PFSK-1 (cell line): ENCODE measurements around the gene ARMC12.

Experiments
- FOXP2 ChIP-seq: optimal IDR thresholded peaks from 2 replicates; pipeline ENCODE3; 2011; ENCODE audit warnings: borderline replicate concordance, control low read depth, inconsistent platforms; ENCODE audit not compliant: insufficient read depth; ENCODE audit errors: extremely low read length, extremely low read depth
- POLR2AphosphoS5 ChIP-seq: IDR thresholded peaks from 2 replicates; pipeline ENCODE4 v1.6.1; 2012; ENCODE audit warnings: low read depth, mild to moderate bottlenecking, control low read depth, low read length, moderate library complexity
- SIN3A ChIP-seq: IDR thresholded peaks from 2 replicates; pipeline ENCODE4 v1.6.1; 2012; ENCODE audit warnings: mild to moderate bottlenecking, low read length, moderate library complexity, borderline replicate concordance; ENCODE audit not compliant: insufficient read depth
- TAF1 ChIP-seq: IDR thresholded peaks from 2 replicates; pipeline ENCODE4 v1.6.1; 2012; ENCODE audit warnings: low read length, control low read depth, borderline replicate concordance; ENCODE audit not compliant: insufficient read depth
- TF ChIP-seq, protein P1 (sequence below), 2 experiments: IDR thresholded peaks; 2 replicates each; pipeline versions ENCODE4 v1.6.1 to v1.8.0; 2011 to 2012; ENCODE audit warnings: low read depth in 2 of 2, low read length in 2 of 2, control low read depth in 1 of 2, inconsistent platforms in 1 of 2, mild to moderate bottlenecking in 1 of 2, moderate library complexity in 1 of 2; ENCODE audit not compliant: insufficient read depth in 1 of 2

The ARMC12 gene

DNA sequence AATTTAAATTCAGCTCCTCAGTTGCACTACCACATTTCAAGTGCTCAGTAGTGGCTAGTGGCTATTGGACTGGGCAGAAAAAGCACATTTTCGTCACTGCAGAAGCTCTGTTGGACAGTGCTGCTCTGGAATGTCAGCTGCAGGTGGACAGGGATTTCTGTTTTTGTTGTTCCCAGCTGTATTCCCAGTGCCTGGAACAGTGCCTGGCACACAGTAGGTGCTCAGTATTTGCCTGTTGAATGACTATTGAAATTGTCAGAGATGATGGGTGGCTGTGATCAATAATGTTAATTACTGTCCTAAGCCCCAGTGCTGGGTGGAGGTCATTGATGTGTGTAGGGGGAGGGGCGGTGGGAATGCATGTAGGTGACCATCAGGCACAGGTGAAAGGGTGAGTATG is 49.4 kb downstream of the ARMC12 start:
- TF ChIP-seq POLR2AphosphoS5 (no peak), SIN3A (no peak), TAF1 (no peak), FOXP2 (no peak)
- TF ChIP-seq, protein P1, sequence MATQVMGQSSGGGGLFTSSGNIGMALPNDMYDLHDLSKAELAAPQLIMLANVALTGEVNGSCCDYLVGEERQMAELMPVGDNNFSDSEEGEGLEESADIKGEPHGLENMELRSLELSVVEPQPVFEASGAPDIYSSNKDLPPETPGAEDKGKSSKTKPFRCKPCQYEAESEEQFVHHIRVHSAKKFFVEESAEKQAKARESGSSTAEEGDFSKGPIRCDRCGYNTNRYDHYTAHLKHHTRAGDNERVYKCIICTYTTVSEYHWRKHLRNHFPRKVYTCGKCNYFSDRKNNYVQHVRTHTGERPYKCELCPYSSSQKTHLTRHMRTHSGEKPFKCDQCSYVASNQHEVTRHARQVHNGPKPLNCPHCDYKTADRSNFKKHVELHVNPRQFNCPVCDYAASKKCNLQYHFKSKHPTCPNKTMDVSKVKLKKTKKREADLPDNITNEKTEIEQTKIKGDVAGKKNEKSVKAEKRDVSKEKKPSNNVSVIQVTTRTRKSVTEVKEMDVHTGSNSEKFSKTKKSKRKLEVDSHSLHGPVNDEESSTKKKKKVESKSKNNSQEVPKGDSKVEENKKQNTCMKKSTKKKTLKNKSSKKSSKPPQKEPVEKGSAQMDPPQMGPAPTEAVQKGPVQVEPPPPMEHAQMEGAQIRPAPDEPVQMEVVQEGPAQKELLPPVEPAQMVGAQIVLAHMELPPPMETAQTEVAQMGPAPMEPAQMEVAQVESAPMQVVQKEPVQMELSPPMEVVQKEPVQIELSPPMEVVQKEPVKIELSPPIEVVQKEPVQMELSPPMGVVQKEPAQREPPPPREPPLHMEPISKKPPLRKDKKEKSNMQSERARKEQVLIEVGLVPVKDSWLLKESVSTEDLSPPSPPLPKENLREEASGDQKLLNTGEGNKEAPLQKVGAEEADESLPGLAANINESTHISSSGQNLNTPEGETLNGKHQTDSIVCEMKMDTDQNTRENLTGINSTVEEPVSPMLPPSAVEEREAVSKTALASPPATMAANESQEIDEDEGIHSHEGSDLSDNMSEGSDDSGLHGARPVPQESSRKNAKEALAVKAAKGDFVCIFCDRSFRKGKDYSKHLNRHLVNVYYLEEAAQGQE (IDR thresholded peaks at IDR 0.05; ENCODE audit: insufficient read depth in 1 of 2, low read depth in 2 of 2, low read length in 2 of 2) = no peak

DNA sequence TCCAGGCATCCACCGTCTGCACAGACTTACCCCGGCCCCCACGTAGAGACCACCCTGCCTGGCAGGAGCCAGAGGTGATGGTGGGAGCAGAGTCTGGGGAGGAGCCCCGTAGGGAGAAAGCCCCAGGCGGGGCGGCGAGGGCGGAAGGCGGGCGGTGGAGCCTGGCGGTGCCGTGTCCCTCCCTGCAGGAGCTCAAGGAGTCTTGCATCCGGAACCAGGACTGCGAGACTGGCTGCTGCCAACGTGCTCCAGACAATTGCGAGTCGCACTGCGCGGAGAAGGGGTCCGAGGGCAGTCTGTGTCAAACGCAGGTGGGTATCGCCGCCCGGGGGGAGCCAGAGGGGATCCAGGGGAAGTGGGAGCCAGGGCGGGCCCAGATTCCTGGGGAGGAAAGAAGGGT is 50.0 kb downstream of the ARMC12 start:
- TF ChIP-seq FOXP2 (no peak), POLR2AphosphoS5 (no peak), TAF1 (no peak)

DNA sequence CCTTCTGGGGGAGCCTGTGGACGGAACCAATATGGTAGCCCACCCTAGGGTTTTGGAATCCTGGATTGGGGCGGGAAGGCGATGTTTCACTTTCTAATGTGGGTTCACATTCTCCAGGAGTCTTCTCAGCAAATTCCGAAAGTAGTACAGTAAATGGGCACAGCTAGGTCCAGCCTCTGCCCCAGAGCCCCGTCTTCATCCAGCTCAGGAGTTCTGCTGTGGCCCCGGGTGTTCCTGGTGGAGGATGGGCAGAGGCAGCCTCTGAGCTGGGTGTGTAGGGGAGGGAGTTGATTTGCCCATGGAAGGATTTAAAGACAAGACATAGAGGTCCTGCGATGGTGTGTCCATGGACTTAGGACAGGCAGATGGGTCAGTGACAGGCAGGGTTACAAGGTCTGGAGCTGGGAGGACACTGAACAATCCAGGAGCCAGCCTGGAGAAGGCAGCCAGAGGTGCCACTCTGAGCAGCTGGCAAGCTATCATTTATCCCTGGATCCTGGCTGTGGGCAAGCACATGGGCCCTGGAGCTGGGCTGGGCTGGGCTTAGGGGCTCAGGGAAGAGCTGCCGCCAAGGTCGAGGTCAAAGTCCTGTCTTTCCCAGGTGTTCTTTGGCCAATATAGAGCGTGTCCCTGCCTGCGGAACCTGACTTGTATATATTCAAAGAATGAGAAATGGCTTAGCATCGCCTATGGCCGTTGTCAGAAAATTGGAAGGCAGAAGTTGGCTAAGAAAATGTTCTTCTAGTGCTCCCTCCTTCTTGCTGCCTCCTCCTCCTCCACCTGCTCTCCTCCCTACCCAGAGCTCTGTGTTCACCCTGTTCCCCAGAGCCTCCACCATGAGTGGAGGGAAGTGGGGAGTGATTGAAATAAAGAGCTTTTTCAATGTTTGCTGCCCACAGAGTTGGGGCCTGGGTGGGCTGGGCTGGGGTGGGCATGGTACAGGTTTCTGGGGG is 50.7 kb downstream of the ARMC12 start:
- no peak for TF ChIP-seq SIN3A
- TF ChIP-seq POLR2AphosphoS5 = no peak
- TF ChIP-seq, protein P1 (IDR thresholded peaks at IDR 0.05; ENCODE audit: insufficient read depth in 1 of 2, low read depth in 2 of 2, low read length in 2 of 2) = no peak
- TF ChIP-seq FOXP2 = no peak
- no peak for TF ChIP-seq TAF1

DNA sequence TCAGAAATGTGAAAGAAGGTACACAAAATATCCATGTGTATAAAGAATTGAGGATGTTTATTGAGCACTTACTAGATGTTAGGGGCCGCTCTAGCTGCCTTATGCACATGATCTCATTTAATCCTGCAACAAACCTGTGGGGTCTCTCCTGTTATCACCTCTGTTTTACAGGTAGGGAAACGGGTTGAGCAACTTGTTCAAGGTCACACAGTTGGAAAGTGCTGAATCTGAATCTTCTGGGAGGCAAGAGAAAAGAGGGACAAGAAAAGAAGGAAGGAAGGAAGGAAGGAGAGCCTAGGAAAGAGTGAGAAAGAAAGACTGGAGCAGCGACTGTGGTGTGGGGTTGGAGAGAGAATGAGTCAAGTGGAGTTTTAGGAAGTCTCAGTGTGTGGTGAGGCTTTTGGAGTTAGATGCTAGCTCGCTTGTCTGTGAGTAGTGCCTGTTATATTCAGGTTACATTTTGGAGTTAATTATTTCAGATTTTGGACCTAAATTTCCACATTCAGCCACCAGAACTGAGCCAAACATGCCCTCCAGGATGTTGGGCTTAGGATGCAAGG is 51.7 kb downstream of the ARMC12 start:
- TF ChIP-seq SIN3A = no peak
- TF ChIP-seq FOXP2 = no peak
- no peak for TF ChIP-seq POLR2AphosphoS5
- no peak for TF ChIP-seq TAF1
- TF ChIP-seq, protein P1 (IDR thresholded peaks at IDR 0.05; ENCODE audit: insufficient read depth in 1 of 2, low read depth in 2 of 2, low read length in 2 of 2) = no peak

DNA sequence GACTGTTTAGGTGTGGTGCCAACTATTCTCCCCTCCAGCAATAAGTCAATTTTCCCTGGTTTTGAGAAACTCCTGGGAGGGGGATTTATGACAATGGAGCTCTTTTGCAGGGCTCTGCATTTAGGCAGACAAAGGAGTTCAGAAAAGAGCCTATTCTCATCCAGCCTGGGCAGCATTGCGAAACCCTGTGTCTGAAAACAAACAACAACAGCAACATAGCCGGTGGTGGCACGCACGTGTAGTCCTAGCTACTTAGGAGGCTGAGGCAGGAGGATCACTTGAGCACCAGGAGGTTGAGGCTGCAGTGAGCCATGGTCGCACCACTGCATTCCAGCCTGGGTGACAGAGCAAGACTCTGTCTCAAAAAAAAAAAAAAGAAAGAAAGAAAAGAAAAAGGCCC is 53.9 kb downstream of the ARMC12 start:
- TF ChIP-seq SIN3A (no peak), TAF1 (no peak), FOXP2 (no peak), POLR2AphosphoS5 (no peak)
- TF ChIP-seq, protein P1 (IDR thresholded peaks at IDR 0.05; ENCODE audit: insufficient read depth in 1 of 2, low read depth in 2 of 2, low read length in 2 of 2) = no peak
